Endodermal cell (in vitro differentiated cells): Measurements from ENCODE around the gene DDX56. TPM values are rescaled to one million over a fixed set of nuclear protein-coding genes. Genes with fewer than 3 reads are reported as not detected.

Source experiments
- DNase-seq: peaks from one replicate; pipeline ENCODE4 v3.0.0-alpha.2; 2017
- H3K27ac ChIP-seq: 2 replicates; pipeline ENCODE4 v1.5.1; 2013; ENCODE audit warnings: mild to moderate bottlenecking, low read depth, low read length, moderate library complexity
- H3K27me3 ChIP-seq: 2 replicates; pipeline ENCODE4 v1.6.1; 2013; ENCODE audit warnings: mild to moderate bottlenecking, low read length, moderate library complexity; ENCODE audit not compliant: insufficient read depth, control insufficient read depth, poor library complexity, severe bottlenecking
- H3K36me3 ChIP-seq: 2 replicates; pipeline ENCODE4 v1.7.0; 2013; ENCODE audit warnings: mild to moderate bottlenecking, low read length, moderate library complexity; ENCODE audit not compliant: control insufficient read depth, insufficient read depth
- H3K4me1 ChIP-seq: one replicate; pipeline ENCODE4 v1.7.0; 2013; ENCODE audit warnings: low read length; ENCODE audit not compliant: control insufficient read depth, insufficient read depth
- H3K4me3 ChIP-seq: 2 replicates; pipeline ENCODE4 v1.5.1; 2013; ENCODE audit warnings: mild to moderate bottlenecking, low read length, moderate library complexity
- H3K9ac ChIP-seq: 2 replicates; pipeline ENCODE4 v1.6.1; 2013; ENCODE audit warnings: mild to moderate bottlenecking, low read length, moderate library complexity; ENCODE audit not compliant: poor library complexity, severe bottlenecking; ENCODE audit errors: extremely low read depth
- H3K9me3 ChIP-seq: 2 replicates; pipeline ENCODE4 v1.6.1; 2013; ENCODE audit warnings: mild to moderate bottlenecking, low read length, moderate library complexity; ENCODE audit not compliant: control insufficient read depth
- H3K27ac Mint-ChIP-seq: 2 replicates; pipeline ENCODE4 v1.8.0; 2020; ENCODE audit warnings: mixed read lengths
- H3K27me3 Mint-ChIP-seq: 2 replicates; pipeline ENCODE4 v1.8.0; 2021; ENCODE audit warnings: mild to moderate bottlenecking, mixed read lengths; ENCODE audit not compliant: insufficient read depth
- H3K36me3 Mint-ChIP-seq: 2 replicates; pipeline ENCODE4 v1.8.0; 2020; ENCODE audit warnings: low read depth, mixed read lengths
- H3K4me1 Mint-ChIP-seq: 2 replicates; pipeline ENCODE4 v1.8.0; 2020; ENCODE audit warnings: mixed read lengths
- H3K4me3 Mint-ChIP-seq: 2 replicates; pipeline ENCODE4 v1.8.0; 2020; ENCODE audit warnings: mild to moderate bottlenecking, moderate library complexity, mixed read lengths
- H3K9me3 Mint-ChIP-seq: 2 replicates; pipeline ENCODE4 v1.8.0; 2020; ENCODE audit warnings: mild to moderate bottlenecking, mixed read lengths
- CTCF ChIP-seq: fragments of 200-600 bp; sonication (generic); conservative IDR thresholded peaks from 2 replicates; pipeline ENCODE4 v1.5.0; 2021; ENCODE audit warnings: antibody characterized with exemption, mild to moderate bottlenecking
- WGBS, 2 experiments: methylation state at CpG; one replicate each; pipeline versions ENCODE4 v1.1.5 to v1.1.7; 2013; ENCODE audit warnings: missing lambda C conversion rate in 2 of 2, mixed read lengths in 1 of 2; ENCODE audit not compliant: insufficient coverage in 1 of 2, insufficient read length in 1 of 2; 5-methylcytosine and 5-hydroxymethylcytosine counted together
- total RNA-seq, 2 donors: library from RNA; stranded (reverse); fragmentation: NEBNext Ultra II Directional in 1 of 2; extraction: Animal tissue kit (Norgen Biotek cat#: 25700) in 1 of 2; gene quantifications; 2 replicates in 1 of 2; 3 replicates in 1 of 2; pipeline ENCODE4 v1.2.1, GENCODE V29; 2021

Gene DDX56
- total RNA-seq, 2 donors from 2014 or later: 73.6 to 79.2 TPM

- Histone ChIP-seq H3K4me1 (no peaks in the 10 kb centered on the region), H3K27me3 (no peaks in the 10 kb centered on the region), H3K27ac (no peak overlapping the region), H3K4me3 (no peak overlapping the region), H3K9ac (no peak overlapping the region), H3K9me3 (peaks cover 6% of the 10 kb centered on the region), H3K36me3 (no peaks in the 10 kb centered on the region)
- no peak for DNase-seq
- WGBS, 2 experiments: 66 to 73% methylated on average over 2 of the region's 3 CpGs
- Mint-ChIP-seq H3K27ac (no peak overlapping the region), H3K4me3 (no peak overlapping the region), H3K36me3 (no peaks in the 10 kb centered on the region), H3K9me3 (peaks cover 27% of the 10 kb centered on the region), H3K27me3 (peaks cover 15% of the 10 kb centered on the region), H3K4me1 (no peaks in the 10 kb centered on the region)
- no peak for TF ChIP-seq CTCF
Measured at GRCh38 chr7:44524811-44525388, 48.8 kb downstream of the DDX56 start.

DNA sequence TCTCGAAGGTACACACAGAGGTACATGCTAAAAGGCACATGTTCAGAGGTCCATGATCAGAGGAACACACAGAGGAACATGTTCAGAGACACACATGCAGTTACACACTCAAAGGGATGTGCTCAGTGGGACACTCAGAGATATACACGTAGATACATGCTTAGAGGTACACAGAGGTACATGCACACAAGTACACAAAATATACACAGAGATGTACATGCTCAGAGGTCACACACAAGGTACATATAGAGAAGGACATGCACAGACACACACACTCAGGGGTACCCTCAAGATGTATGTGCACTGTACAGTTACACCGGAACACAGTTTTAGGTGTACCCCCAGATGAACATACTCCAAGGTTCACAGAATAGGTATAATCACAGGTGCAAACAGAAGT is 51.4 kb downstream of the DDX56 start:
- Mint-ChIP-seq H3K9me3 (peaks cover 23% of the 10 kb centered on the region), H3K27ac (no peak overlapping the region), H3K36me3 (no peaks in the 10 kb centered on the region), H3K27me3 (peaks cover 13% of the 10 kb centered on the region), H3K4me1 (no peaks in the 10 kb centered on the region), H3K4me3 (no peak overlapping the region)
- no peak overlapping the region for H3K4me3 ChIP-seq
- no peaks in the 10 kb centered on the region for H3K4me1 ChIP-seq
- H3K27me3 ChIP-seq: no peaks in the 10 kb centered on the region
- H3K36me3 ChIP-seq: no peaks in the 10 kb centered on the region
- H3K9ac ChIP-seq: no peak overlapping the region
- peaks cover 6% of the 10 kb centered on the region for H3K9me3 ChIP-seq
- 87 to 90% methylated on average over 2 to 3 of the region's 3 CpGs for WGBS, 2 experiments
- H3K27ac ChIP-seq: no peak overlapping the region
- TF ChIP-seq CTCF: no peak
- no peak for DNase-seq

- H3K27ac Mint-ChIP-seq: no peak overlapping the region
- 90 to 94% methylated on average over 8 to 15 of the region's 15 CpGs for WGBS, 2 experiments
Measured at GRCh38 chr7:44521347-44522095, 52.2 kb downstream of the DDX56 start.

More at GRCh38 chr7:44521347-44522095, 52.2 kb downstream of the DDX56 start:
- TF ChIP-seq CTCF: no peak
- no peak overlapping the region for H3K4me3 Mint-ChIP-seq
- Histone ChIP-seq H3K27ac (no peak overlapping the region), H3K27me3 (no peaks in the 10 kb centered on the region), H3K36me3 (no peaks in the 10 kb centered on the region), H3K9me3 (peaks cover 6% of the 10 kb centered on the region), H3K4me1 (no peaks in the 10 kb centered on the region), H3K9ac (no peak overlapping the region), H3K4me3 (no peak overlapping the region)
- H3K36me3 Mint-ChIP-seq: no peaks in the 10 kb centered on the region
- H3K9me3 Mint-ChIP-seq: peaks cover 20% of the 10 kb centered on the region
- H3K27me3 Mint-ChIP-seq: peaks cover 13% of the 10 kb centered on the region
- H3K4me1 Mint-ChIP-seq: no peaks in the 10 kb centered on the region
- DNase-seq: no peak
